Measurements from ENCODE around the gene SERINC5. TPM values are rescaled to one million over a fixed set of nuclear protein-coding genes. Genes with fewer than 3 reads are reported as not detected.

Gene SERINC5
- total RNA-seq, 1 experiment from 2014 or later: 128 TPM

GRCh38 chr5:80125962-80126480 lies 129.8 kb downstream of the SERINC5 start (continued):
- TF ChIP-seq MYBL2 (CRISPR knock-in tag; IDR thresholded peaks at IDR 0.05): no peak
- TF ChIP-seq ARID4B (CRISPR knock-in tag; IDR thresholded peaks at IDR 0.05; ENCODE audit: borderline replicate concordance): no peak

- peaks cover 20% of the 10 kb centered on the region for H3K9me3 Mint-ChIP-seq
- H3K4me3 Mint-ChIP-seq: no peak overlapping the region
- ATAC-seq (no peak), DNase-seq (ENCODE audit: low spot score) (no peak)
- no peaks in the 10 kb centered on the region; the same call in 1 of the 2 replicates for H3K27me3 Mint-ChIP-seq (ENCODE audit: low read depth)
- H3K27ac Mint-ChIP-seq: no peak overlapping the region
- CTCF ChIA-PET: interaction anchor here (1.3 kb wide), 2 partner anchors 15 to 19 kb away, joined by 3 read pairs; no protein-coding TSS in a partner anchor
- H3K36me3 Mint-ChIP-seq: peaks cover 19% of the 10 kb centered on the region
- POLR2A ChIA-PET: no interaction called here
- peaks cover 20% of the 10 kb centered on the region for H3K4me1 Mint-ChIP-seq
- no peak for TF ChIP-seq CREB1 (CRISPR knock-in tag; IDR thresholded peaks at IDR 0.05)
- no peak for TF ChIP-seq ZNF671 (CRISPR knock-in tag; IDR thresholded peaks at IDR 0.05)
- no peak for TF ChIP-seq NR2C2 (CRISPR knock-in tag; IDR thresholded peaks at IDR 0.05)
- no peak for TF ChIP-seq HMGA2 (CRISPR knock-in tag; IDR thresholded peaks at IDR 0.05)
- TF ChIP-seq SMAD3 (CRISPR knock-in tag; IDR thresholded peaks at IDR 0.05; ENCODE audit: borderline replicate concordance): no peak
- TF ChIP-seq ZNF512 (CRISPR knock-in tag; IDR thresholded peaks at IDR 0.05; ENCODE audit: borderline replicate concordance): no peak
- no peak for TF ChIP-seq ARID4B (CRISPR knock-in tag; IDR thresholded peaks at IDR 0.05; ENCODE audit: borderline replicate concordance)
- no peak for TF ChIP-seq ZNF532 (CRISPR knock-in tag; IDR thresholded peaks at IDR 0.05; ENCODE audit: borderline replicate concordance)
- no peak for TF ChIP-seq CBFB (CRISPR knock-in tag; IDR thresholded peaks at IDR 0.05; ENCODE audit: low read depth)
- no peak for TF ChIP-seq GRHL2 (CRISPR knock-in tag; IDR thresholded peaks at IDR 0.05; ENCODE audit: insufficient replicate concordance, severe bottlenecking)
- TF ChIP-seq ATF3 (CRISPR knock-in tag; conservative IDR thresholded peaks at IDR 0.05): no peak
- no peak for TF ChIP-seq PRRX2 (CRISPR knock-in tag; IDR thresholded peaks at IDR 0.05)
- TF ChIP-seq ZMAT4 (CRISPR knock-in tag; IDR thresholded peaks at IDR 0.05): no peak
- no peak for TF ChIP-seq TCF7 (CRISPR knock-in tag; IDR thresholded peaks at IDR 0.05; ENCODE audit: low read depth)
- no peak for TF ChIP-seq E2F4 (CRISPR knock-in tag; IDR thresholded peaks at IDR 0.05; ENCODE audit: borderline replicate concordance, low read depth)
These were observed 130.6 kb downstream of the SERINC5 start for GRCh38 chr5:80125022-80125961.

Data from WTC11 (cell line).